AML-193 (cell line): Measurements from ENCODE around the gene CATSPER1.
"Not testable (repeated sequence)": the region's sequence is repeated elsewhere in the genome, so short reads cannot be mapped to it uniquely, and the experiment has no call there.

ENCODE experiments used
- DNase-seq, 2 experiments: peaks; one replicate each; lab custom pipeline; 2025; lab: John Stamatoyannopoulos, UW

The CATSPER1 gene

GRCh38 chr11:66020618-66021357, 5.5 kb downstream of the CATSPER1 start:
- DNase-seq: peak; percentile 77 to 81

- DNase-seq: no peak
These were observed 6.1 kb downstream of the CATSPER1 start for GRCh38 chr11:66020212-66020611.

- DNase-seq: no peak
These were observed 9.0 kb downstream of the CATSPER1 start for GRCh38 chr11:66017321-66017720.

- no peak for DNase-seq
These were observed 9.5 kb downstream of the CATSPER1 start for GRCh38 chr11:66016793-66017177.

- DNase-seq: no peak
These were observed 10.1 kb downstream of the CATSPER1 start for GRCh38 chr11:66015936-66016792.

- no peak for DNase-seq
These were observed 10.8 kb downstream of the CATSPER1 start for GRCh38 chr11:66015454-66015881.

- DNase-seq: no peak
These were observed 11.3 kb downstream of the CATSPER1 start for GRCh38 chr11:66014804-66015453.

- DNase-seq: no peak
These were observed 12.5 kb downstream of the CATSPER1 start for GRCh38 chr11:66013762-66014100.

GRCh38 chr11:66012946-66013761, 13.1 kb downstream of the CATSPER1 start:
- peak; percentile 28 to 36 for DNase-seq

- no peak for DNase-seq
These were observed 13.8 kb downstream of the CATSPER1 start for GRCh38 chr11:66012371-66012945.

- DNase-seq: no peak
These were observed 14.4 kb downstream of the CATSPER1 start, which contains the start of gene CST6 for GRCh38 chr11:66011785-66012303. Gene CST6 (plus strand): TSS chr11:66012008. CDS start chr11:66012045, 37 bp downstream.

- no peak for DNase-seq
These were observed 15.0 kb downstream of the CATSPER1 start for GRCh38 chr11:66011239-66011784.

- DNase-seq: not testable (repeated sequence)
These were observed 16.2 kb downstream of the CATSPER1 start for GRCh38 chr11:66010036-66010435.

- no peak for DNase-seq
These were observed 17.7 kb downstream of the CATSPER1 start for GRCh38 chr11:66008468-66009101.

- DNase-seq: no peak
These were observed 18.2 kb downstream of the CATSPER1 start for GRCh38 chr11:66008095-66008467.

GRCh38 chr11:66007201-66007634, 19.1 kb downstream of the CATSPER1 start:
- DNase-seq: no peak

GRCh38 chr11:66006891-66007176, 19.4 kb downstream of the CATSPER1 start:
- DNase-seq: no peak

- DNase-seq: no peak
These were observed 20.0 kb downstream of the CATSPER1 start for GRCh38 chr11:66006134-66006890.

GRCh38 chr11:66004186-66004585, 22.1 kb downstream of the CATSPER1 start:
- no peak for DNase-seq

GRCh38 chr11:66003291-66003690, 23.0 kb downstream of the CATSPER1 start:
- DNase-seq: no peak
